H1 (cell line): Measurements from ENCODE around the gene DPH6. TPM values are rescaled to one million over a fixed set of nuclear protein-coding genes. Genes with fewer than 3 reads are reported as not detected.

Experiments used
- CTCF ChIA-PET: fragments of 300-600 bp; sonication (Branson Sonifier 250); formaldehyde crosslinking; loops from one replicate; lab custom pipeline; 2021; ENCODE audit not compliant: partially characterized antibody; lab: Charles Lee
- POLR2A ChIA-PET: fragments of 300-600 bp; sonication (Branson Sonifier 250); formaldehyde crosslinking; loops from one replicate; lab custom pipeline; 2021; ENCODE audit warnings: inconsistent platforms; ENCODE audit not compliant: partially characterized antibody; lab: Charles Lee
- DNase-seq, 2 experiments: peaks; one replicate each; pipeline versions ENCODE4 v3.0.0 to v3.0.0-alpha.2; 2010 to 2022; ENCODE audit warnings: low spot score in 2 of 2, low read depth in 1 of 2, mixed read lengths in 1 of 2
- FAIRE-seq: peaks from 2 replicates; lab custom pipeline; 2011; peaks lifted over from hg19 to GRCh38; lab: Jason Lieb, UNC
- H2AFZ ChIP-seq: 2 replicates; pipeline ENCODE4 v1.8.1; 2012; ENCODE audit warnings: low read length, inconsistent platforms
- H2AK5ac ChIP-seq: 2 replicates; pipeline ENCODE4 v1.6.1; 2013; ENCODE audit warnings: low read depth, low read length
- H2BK120ac ChIP-seq: replicated peaks from 2 replicates; pipeline ENCODE3; 2013; ENCODE audit warnings: low read depth, low read length, inconsistent platforms
- H2BK12ac ChIP-seq: 2 replicates; pipeline ENCODE4 v1.6.1; 2013; ENCODE audit warnings: low read depth, low read length
- H2BK15ac ChIP-seq: 2 replicates; pipeline ENCODE4 v1.6.1; 2013; ENCODE audit warnings: low read length
- H2BK20ac ChIP-seq: 2 replicates; pipeline ENCODE4 v1.6.1; 2013; ENCODE audit warnings: low read length
- H2BK5ac ChIP-seq: 2 replicates; pipeline ENCODE4 v1.6.1; 2013; ENCODE audit warnings: low read depth, low read length
- H3K14ac ChIP-seq: 2 replicates; pipeline ENCODE4 v1.6.1; 2013; ENCODE audit warnings: inconsistent platforms; ENCODE audit not compliant: insufficient read length
- H3K18ac ChIP-seq: 2 replicates; pipeline ENCODE4 v1.6.1; 2013; ENCODE audit warnings: low read length; ENCODE audit errors: extremely low read depth
- H3K23ac ChIP-seq: 2 replicates; pipeline ENCODE4 v1.6.1; 2013; ENCODE audit warnings: inconsistent platforms; ENCODE audit not compliant: insufficient read length
- H3K23me2 ChIP-seq: 2 replicates; pipeline ENCODE4 v1.6.1; 2013; ENCODE audit warnings: low read depth, low read length
- H3K27ac ChIP-seq: 2 replicates; pipeline ENCODE4 v1.6.1; 2011; ENCODE audit warnings: low read depth, low read length, inconsistent platforms
- H3K27me3 ChIP-seq, 4 experiments: replicated peaks in 1 of 4; 1 replicate in 1 of 4; 2 replicates in 3 of 4; pipeline versions ENCODE4 v1.6.1 to v1.8.1; 2011 to 2013; ENCODE audit warnings: low read length in 3 of 4, mild to moderate bottlenecking in 3 of 4, inconsistent platforms in 2 of 4, mixed read lengths in 2 of 4, moderate library complexity in 1 of 4; ENCODE audit not compliant: control insufficient read depth in 3 of 4, insufficient read depth in 3 of 4; ENCODE audit errors: extremely low read depth in 1 of 4
- H3K36me3 ChIP-seq, 4 experiments: 2 replicates each; pipeline versions ENCODE4 v1.6.1 to v1.8.1; 2011 to 2013; ENCODE audit warnings: mild to moderate bottlenecking in 4 of 4, low read length in 3 of 4, moderate library complexity in 2 of 4, control low read depth in 1 of 4, inconsistent platforms in 1 of 4; ENCODE audit not compliant: insufficient read depth in 4 of 4, control insufficient read depth in 2 of 4
- H3K4ac ChIP-seq: replicated peaks from 2 replicates; pipeline ENCODE3; 2013; ENCODE audit warnings: low read length, low read depth, mixed read lengths, inconsistent platforms; ENCODE audit not compliant: insufficient read length
- H3K4me1 ChIP-seq, 4 experiments: replicated peaks in 1 of 4; 1 replicate in 1 of 4; 2 replicates in 3 of 4; pipeline versions ENCODE4 v1.6.1 to v1.8.1; 2011 to 2013; ENCODE audit warnings: low read length in 3 of 4, inconsistent platforms in 2 of 4, mixed read lengths in 1 of 4; ENCODE audit not compliant: insufficient read depth in 4 of 4, control insufficient read depth in 3 of 4
- H3K4me2 ChIP-seq, 2 experiments: 2 replicates each; pipeline versions ENCODE4 v1.6.1 to v1.8.1; 2011 to 2013; ENCODE audit warnings: low read depth in 2 of 2, low read length in 2 of 2, control low read depth in 1 of 2, inconsistent platforms in 1 of 2, mild to moderate bottlenecking in 1 of 2; ENCODE audit not compliant: insufficient read depth in 1 of 2
- H3K4me3 ChIP-seq, 4 experiments: fragments of 200-600, 300-600 bp in 1 of 4; sonication (generic), shearing (Covaris generic), sonication (Bioruptor Twin) in 1 of 4; 2 replicates each; pipeline versions ENCODE4 v1.5.1 to v1.8.1; 2011 to 2016; ENCODE audit warnings: low read length in 4 of 4, low read depth in 3 of 4, control low read depth in 2 of 4, inconsistent platforms in 2 of 4, mild to moderate bottlenecking in 2 of 4, mixed read lengths in 1 of 4, moderate library complexity in 1 of 4; ENCODE audit not compliant: insufficient read depth in 2 of 4; ENCODE audit errors: extremely low read depth in 1 of 4
- H3K56ac ChIP-seq: replicated peaks from 2 replicates; pipeline ENCODE3; 2013; ENCODE audit warnings: low read depth, mild to moderate bottlenecking, mixed read lengths, low read length, inconsistent platforms; ENCODE audit not compliant: insufficient read length
- H3K79me1 ChIP-seq: 2 replicates; pipeline ENCODE4 v1.6.1; 2013; ENCODE audit warnings: low read depth, low read length, control low read depth
- H3K79me2 ChIP-seq, 2 experiments: 2 replicates each; pipeline versions ENCODE4 v1.6.1 to v1.8.1; 2012 to 2013; ENCODE audit warnings: low read length in 2 of 2, mild to moderate bottlenecking in 2 of 2, inconsistent platforms in 1 of 2; ENCODE audit not compliant: insufficient read depth in 2 of 2, control insufficient read depth in 1 of 2
- H3K9ac ChIP-seq, 4 experiments: replicated peaks in 1 of 4; 1 replicate in 1 of 4; 2 replicates in 3 of 4; pipeline versions ENCODE4 v1.6.1 to v1.8.1; 2011 to 2013; ENCODE audit warnings: low read depth in 3 of 4, low read length in 3 of 4, control low read depth in 2 of 4, mild to moderate bottlenecking in 2 of 4, moderate library complexity in 2 of 4, inconsistent platforms in 1 of 4; ENCODE audit errors: extremely low read depth in 1 of 4
- H3K9me3 ChIP-seq, 2 experiments: 2 replicates each; pipeline versions ENCODE4 v1.6.1 to v1.8.1; 2012 to 2013; ENCODE audit warnings: mild to moderate bottlenecking in 2 of 2, moderate library complexity in 2 of 2, control low read depth in 1 of 2, inconsistent platforms in 1 of 2, low read depth in 1 of 2, low read length in 1 of 2, mixed read lengths in 1 of 2; ENCODE audit not compliant: insufficient read depth in 2 of 2
- H4K20me1 ChIP-seq, 2 experiments: replicated peaks in 1 of 2; 2 replicates each; pipeline versions ENCODE3 to v1.8.1; 2011 to 2013; ENCODE audit warnings: inconsistent platforms in 2 of 2, low read length in 2 of 2, mild to moderate bottlenecking in 1 of 2; ENCODE audit not compliant: insufficient read depth in 2 of 2, control insufficient read depth in 1 of 2
- H4K5ac ChIP-seq: 2 replicates; pipeline ENCODE4 v1.6.1; 2013; ENCODE audit warnings: low read length, low read depth, mixed read lengths, inconsistent platforms; ENCODE audit not compliant: insufficient read length
- H4K8ac ChIP-seq: 2 replicates; pipeline ENCODE4 v1.8.0; 2013; ENCODE audit warnings: mild to moderate bottlenecking, moderate library complexity, low read length, inconsistent platforms; ENCODE audit not compliant: insufficient read depth; ENCODE audit errors: extremely low read depth
- H4K91ac ChIP-seq: replicated peaks from 2 replicates; pipeline ENCODE3; 2013; ENCODE audit warnings: low read length, mixed read lengths, inconsistent platforms; ENCODE audit not compliant: insufficient read length
- ATF2 ChIP-seq: IDR thresholded peaks from 2 replicates; pipeline ENCODE4 v1.6.1; 2012; ENCODE audit warnings: low read length, inconsistent platforms
- CTBP2 ChIP-seq: IDR thresholded peaks from 2 replicates; pipeline ENCODE4 v1.7.0; 2011; ENCODE audit warnings: borderline replicate concordance, mild to moderate bottlenecking, moderate library complexity, mixed read lengths, low read length; ENCODE audit not compliant: insufficient read depth, insufficient read length
- GABPA ChIP-seq: IDR thresholded peaks from 2 replicates; pipeline ENCODE4 v1.6.1; 2011; ENCODE audit warnings: mild to moderate bottlenecking, low read length, moderate library complexity, borderline replicate concordance; ENCODE audit not compliant: insufficient read depth
- HDAC2 ChIP-seq, 2 experiments: fragments of 300-600 bp in 1 of 2; sonication (generic) in 1 of 2; IDR thresholded peaks; 2 replicates each; pipeline ENCODE4 v1.6.1; 2011 to 2012; ENCODE audit warnings: low read depth in 2 of 2, low read length in 2 of 2, mild to moderate bottlenecking in 2 of 2, moderate library complexity in 2 of 2, borderline replicate concordance in 1 of 2, inconsistent platforms in 1 of 2
- NANOG ChIP-seq: IDR thresholded peaks from 2 replicates; pipeline ENCODE4 v1.6.1; 2011; ENCODE audit warnings: low read length, low read depth, mild to moderate bottlenecking, inconsistent platforms; ENCODE audit not compliant: insufficient read depth, poor library complexity, severe bottlenecking
- RAD21 ChIP-seq, 2 experiments: IDR thresholded peaks in 1 of 2; conservative IDR thresholded peaks in 1 of 2; 2 replicates each; pipeline ENCODE4 v1.6.1; 2011; ENCODE audit warnings: low read depth in 2 of 2, low read length in 2 of 2, improper control_type of control experiment in 1 of 2, inconsistent platforms in 1 of 2, mild to moderate bottlenecking in 1 of 2, moderate library complexity in 1 of 2
- RNF2 ChIP-seq: fragments of 200-900, 300-1000 bp; sonication (generic); IDR thresholded peaks from 2 replicates; pipeline ENCODE4 v1.7.1; 2016; ENCODE audit warnings: borderline replicate concordance, low read depth, mild to moderate bottlenecking, antibody characterized with exemption, low read length; ENCODE audit not compliant: poor library complexity, severe bottlenecking; ENCODE audit errors: missing control alignments
- SIN3A ChIP-seq, 2 experiments: IDR thresholded peaks in 1 of 2; conservative IDR thresholded peaks in 1 of 2; 2 replicates each; pipeline ENCODE4 v1.6.1; 2011 to 2012; ENCODE audit warnings: low read length in 2 of 2, improper control_type of control experiment in 1 of 2, low read depth in 1 of 2, mild to moderate bottlenecking in 1 of 2
- TBP ChIP-seq: IDR thresholded peaks from 2 replicates; pipeline ENCODE4 v1.6.1; 2011; ENCODE audit warnings: low read depth, low read length, improper control_type of control experiment
- ZNF274 ChIP-seq: IDR thresholded peaks from 2 replicates; pipeline ENCODE4 v1.7.0; 2012; ENCODE audit warnings: low read length, borderline replicate concordance; ENCODE audit errors: extremely low read depth
- WGBS, 2 experiments: shearing (Covaris generic) in 1 of 2; methylation state at CpG; one replicate each; pipeline versions ENCODE4 v1.1.6 to v1.1.7; 2013 to 2015; ENCODE audit warnings: low lambda C conversion rate in 2 of 2, mixed read lengths in 2 of 2, inconsistent platforms in 1 of 2, low coverage in 1 of 2, missing lambda C conversion rate in 1 of 2; ENCODE audit not compliant: insufficient replicate concordance in 2 of 2, insufficient coverage in 1 of 2, insufficient read length in 1 of 2; ENCODE audit errors: extremely low coverage in 1 of 2, missing lambda C conversion rate in 1 of 2; 5-methylcytosine and 5-hydroxymethylcytosine counted together
- polyA plus RNA-seq, 7 experiments: library from polyadenylated mRNA; depleted of rRNA in 3 of 7; stranded (reverse) in 5 of 7; unstranded in 2 of 7; fragments of >200 nt in 5 of 7; fragments of 200-250 nt in 2 of 7; gene quantifications; 1 replicate in 5 of 7; 2 replicates in 1 of 7; 4 replicates in 1 of 7; pipeline versions ENCODE4 v1.2.1 to v1.2.3, GENCODE V29; 2011 to 2013; ENCODE audit warnings: missing spikeins in 2 of 7, mixed read lengths in 2 of 7
- total RNA-seq: library from RNA; stranded (reverse); fragmentation: NEBNext Ultra II Directional; extraction: Animal tissue kit (Norgen Biotek cat#: 25700); gene quantifications from 2 replicates; pipeline ENCODE4 v1.2.1, GENCODE V29; 2021

The DPH6 gene
- total and polyA plus RNA-seq, 2 of the 8 experiments (the other 6 are each of a cell fraction or from before 2014, with no cell fraction given), result 21.6 to 30.5 TPM

GRCh38 chr15:35379972-35380371, 166.0 kb downstream of the DPH6 start:
- H3K23ac ChIP-seq, result no peak overlapping the region
- no peak overlapping the region for H3K56ac ChIP-seq
- H2BK20ac ChIP-seq, result no peak overlapping the region
- H3K4ac ChIP-seq, result no peak overlapping the region
- H4K91ac ChIP-seq, result no peak overlapping the region
- POLR2A ChIA-PET, result no interaction called here
- H3K27me3 ChIP-seq, result no peaks in the 10 kb centered on the region
- H2BK12ac ChIP-seq, result no peak overlapping the region
- no peaks in the 10 kb centered on the region for H3K79me1 ChIP-seq
- no peaks in the 10 kb centered on the region for H3K79me2 ChIP-seq
- no peak overlapping the region for H4K8ac ChIP-seq
- WGBS, 2 experiments, result 78% methylated on average over 1 of the region's 1 CpG; no CpG with 5 or more reads in 1 of the 2 experiments
- CTCF ChIA-PET, result interaction anchor here (1.1 kb wide), 1 partner anchor 64 kb away, joined by 4 read pairs; no protein-coding TSS in a partner anchor
- no peak overlapping the region for H3K18ac ChIP-seq
- H4K5ac ChIP-seq, result no peak overlapping the region
- no peak overlapping the region for H3K9ac ChIP-seq
- no peaks in the 10 kb centered on the region for H3K9me3 ChIP-seq
- H3K14ac ChIP-seq, result no peak overlapping the region
- no peak overlapping the region for H2BK15ac ChIP-seq
- H2AK5ac ChIP-seq, result no peak overlapping the region
- no peak for FAIRE-seq
- no peak overlapping the region for H2AFZ ChIP-seq
- H3K23me2 ChIP-seq, result no peaks in the 10 kb centered on the region
- H3K4me3 ChIP-seq, result no peak overlapping the region
- no peaks in the 10 kb centered on the region for H3K4me1 ChIP-seq
- H2BK5ac ChIP-seq, result no peak overlapping the region
- H3K27ac ChIP-seq, result no peak overlapping the region
- H2BK120ac ChIP-seq, result no peak overlapping the region
- no peak for DNase-seq
- no peak overlapping the region for H3K4me2 ChIP-seq
- no peaks in the 10 kb centered on the region for H3K36me3 ChIP-seq
- H4K20me1 ChIP-seq, result no peaks in the 10 kb centered on the region
- TF ChIP-seq HDAC2 (IDR thresholded peaks at IDR 0.05; ENCODE audit: borderline replicate concordance in 1 of 2, low read depth in 2 of 2, low read length in 2 of 2) (no peak), NANOG (no peak), TBP (no peak), RAD21 (IDR thresholded peaks at IDR 0.05 in 1 of 2, conservative IDR thresholded peaks at IDR 0.05 in 1 of 2; ENCODE audit: low read depth in 2 of 2, low read length in 2 of 2) (no peak), SIN3A (conservative IDR thresholded peaks at IDR 0.05 in 1 of 2, IDR thresholded peaks at IDR 0.05 in 1 of 2; ENCODE audit: low read depth in 1 of 2, low read length in 2 of 2) (no peak), ATF2 (no peak), RNF2 (no peak), ZNF274 (no peak), GABPA (no peak), CTBP2 (no peak)
